ENCODE data around the gene BTNL9. TPM values are rescaled to one million over a fixed set of nuclear protein-coding genes. Genes with fewer than 3 reads are reported as not detected.

BTNL9 gene
- total RNA-seq, 1 experiment from 2014 or later, result 37.5 TPM

GRCh38 chr5:181050016-181050415 is 9.9 kb downstream of the BTNL9 start:
- intact Hi-C loops (cut with micrococcal nuclease; ENCODE audit: unreplicated experiment), result no loop called here
- CTCF ChIA-PET, result no interaction called here

GRCh38 chr5:181051841-181052671 is 12.0 kb downstream of the BTNL9 start:
- intact Hi-C loops (cut with micrococcal nuclease; ENCODE audit: unreplicated experiment), result no loop called here
- no peak for DNase-seq (ENCODE audit: low read depth, low spot score)
- no peak for ATAC-seq
- H3K27me3 ChIP-seq (ENCODE audit: control insufficient read depth, insufficient read depth, low read length), result no peaks in the 10 kb centered on the region; the same call in 1 of the 2 replicates
- ChIA-PET POLR2A (no interaction called here), CTCF (no interaction called here)
- TF ChIP-seq, protein P1, sequence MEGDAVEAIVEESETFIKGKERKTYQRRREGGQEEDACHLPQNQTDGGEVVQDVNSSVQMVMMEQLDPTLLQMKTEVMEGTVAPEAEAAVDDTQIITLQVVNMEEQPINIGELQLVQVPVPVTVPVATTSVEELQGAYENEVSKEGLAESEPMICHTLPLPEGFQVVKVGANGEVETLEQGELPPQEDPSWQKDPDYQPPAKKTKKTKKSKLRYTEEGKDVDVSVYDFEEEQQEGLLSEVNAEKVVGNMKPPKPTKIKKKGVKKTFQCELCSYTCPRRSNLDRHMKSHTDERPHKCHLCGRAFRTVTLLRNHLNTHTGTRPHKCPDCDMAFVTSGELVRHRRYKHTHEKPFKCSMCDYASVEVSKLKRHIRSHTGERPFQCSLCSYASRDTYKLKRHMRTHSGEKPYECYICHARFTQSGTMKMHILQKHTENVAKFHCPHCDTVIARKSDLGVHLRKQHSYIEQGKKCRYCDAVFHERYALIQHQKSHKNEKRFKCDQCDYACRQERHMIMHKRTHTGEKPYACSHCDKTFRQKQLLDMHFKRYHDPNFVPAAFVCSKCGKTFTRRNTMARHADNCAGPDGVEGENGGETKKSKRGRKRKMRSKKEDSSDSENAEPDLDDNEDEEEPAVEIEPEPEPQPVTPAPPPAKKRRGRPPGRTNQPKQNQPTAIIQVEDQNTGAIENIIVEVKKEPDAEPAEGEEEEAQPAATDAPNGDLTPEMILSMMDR (IDR thresholded peaks at IDR 0.05), result no peak
- TF ChIP-seq REST (IDR thresholded peaks at IDR 0.05; ENCODE audit: insufficient read depth in 1 of 2, low read depth in 2 of 2, low read length in 1 of 2), result no peak
- no peak for TF ChIP-seq TCF7L2 (IDR thresholded peaks at IDR 0.05; ENCODE audit: low read depth, low read length)
- no peak for TF ChIP-seq SIN3A (IDR thresholded peaks at IDR 0.05; ENCODE audit: borderline replicate concordance, insufficient read depth, low read depth, low read length)
- no peak for TF ChIP-seq POLR2AphosphoS5 (IDR thresholded peaks at IDR 0.05; ENCODE audit: low read depth, low read length)
- in situ Hi-C loops (cut with HindIII; ENCODE audit: low pct_unique_long_range_greater_than_20kb, low sequenced_read_pairs), result no loop called here
- peak overlapping the region; percentile 91 for H3K27ac ChIP-seq (ENCODE audit: low read length)
- H3K36me3 ChIP-seq (ENCODE audit: control insufficient read depth, insufficient read depth, low read length), result no peaks in the 10 kb centered on the region
- peaks cover 21% of the 10 kb centered on the region for H3K4me1 ChIP-seq (ENCODE audit: control insufficient read depth, insufficient read depth, low read length)
- peak overlapping the region; percentile 75 to 79 for H3K4me3 ChIP-seq (ENCODE audit: low read depth in 2 of 2, low read length in 2 of 2)
- no TSS peak for BruUV-seq (replicated peaks)
- H3K9me3 ChIP-seq (ENCODE audit: control insufficient read depth, insufficient read depth, low read depth, low read length), result no peaks in the 10 kb centered on the region

More at GRCh38 chr5:181050016-181050415, 9.9 kb downstream of the BTNL9 start:
- DNase-seq (ENCODE audit: low read depth, low spot score) (no peak), ATAC-seq (no peak)
- Histone ChIP-seq H3K4me3 (ENCODE audit: low read depth in 2 of 2, low read length in 2 of 2) (no peak overlapping the region), H3K36me3 (ENCODE audit: control insufficient read depth, insufficient read depth, low read length) (no peaks in the 10 kb centered on the region), H3K9me3 (ENCODE audit: control insufficient read depth, insufficient read depth, low read depth, low read length) (no peaks in the 10 kb centered on the region), H3K27ac (ENCODE audit: low read length) (no peak overlapping the region), H3K4me1 (ENCODE audit: control insufficient read depth, insufficient read depth, low read length) (peaks cover 26% of the 10 kb centered on the region), H3K27me3 (ENCODE audit: control insufficient read depth, insufficient read depth, low read length) (no peaks in the 10 kb centered on the region; the same call in 1 of the 2 replicates)
- TF ChIP-seq REST (IDR thresholded peaks at IDR 0.05; ENCODE audit: insufficient read depth in 1 of 2, low read depth in 2 of 2, low read length in 1 of 2) (no peak), TCF7L2 (IDR thresholded peaks at IDR 0.05; ENCODE audit: low read depth, low read length) (no peak), POLR2AphosphoS5 (IDR thresholded peaks at IDR 0.05; ENCODE audit: low read depth, low read length) (no peak), SIN3A (IDR thresholded peaks at IDR 0.05; ENCODE audit: borderline replicate concordance, insufficient read depth, low read depth, low read length) (no peak)
- TF ChIP-seq, protein P1 (IDR thresholded peaks at IDR 0.05), result no peak
- BruUV-seq (replicated peaks), result no TSS peak
- in situ Hi-C loops (cut with HindIII; ENCODE audit: low pct_unique_long_range_greater_than_20kb, low sequenced_read_pairs), result no loop called here
- POLR2A ChIA-PET, result no interaction called here
